ENCODE results near the gene CACNB4.

CACNB4 gene

DNA sequence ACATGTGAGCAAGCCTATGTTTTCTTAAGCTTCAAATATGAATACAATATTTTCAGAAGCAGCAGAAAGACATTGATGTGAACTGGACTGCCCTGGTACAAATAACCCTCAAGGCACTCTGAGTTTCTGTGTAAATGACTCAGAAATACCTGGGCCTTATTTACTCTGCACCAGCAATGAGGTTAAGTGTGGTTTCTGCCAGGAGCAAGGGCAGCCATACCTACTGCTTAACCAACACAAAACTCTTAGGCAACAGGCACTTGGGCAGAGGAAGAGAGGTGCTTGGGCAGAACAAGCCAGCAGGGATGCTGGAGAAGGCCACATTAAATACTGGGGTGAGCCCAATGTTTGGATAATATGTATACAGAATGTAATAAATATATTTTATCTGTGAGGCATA, 241.2 kb downstream of the CACNB4 start:
- Mint-ChIP-seq H3K27ac (no peak overlapping the region), H3K9me3 (ENCODE audit: low read depth) (no peaks in the 10 kb centered on the region), H3K4me1 (ENCODE audit: low read depth) (no peaks in the 10 kb centered on the region), H3K27me3 (no peaks in the 10 kb centered on the region), H3K4me3 (no peak overlapping the region), H3K36me3 (peaks cover 2% of the 10 kb centered on the region)

DNA sequence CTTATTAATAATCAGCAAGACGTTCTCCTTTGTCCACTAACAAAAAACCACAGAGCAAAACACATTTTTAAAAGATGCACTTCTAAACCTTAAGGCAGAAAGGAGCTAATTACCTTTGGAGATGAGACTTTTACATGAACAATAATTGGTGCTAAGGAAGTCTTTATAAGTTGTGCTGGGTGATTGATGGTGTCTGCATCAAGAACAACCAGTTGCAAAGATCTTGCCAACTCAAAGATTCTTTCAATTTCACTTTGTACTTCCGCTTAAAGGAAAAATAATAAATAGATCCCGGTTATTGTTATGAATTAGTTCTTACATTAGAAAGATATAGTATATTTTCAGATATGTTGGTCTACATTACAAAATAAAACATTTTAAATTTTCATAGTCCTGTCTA, 243.7 kb downstream of the CACNB4 start:
- Mint-ChIP-seq H3K36me3 (no peaks in the 10 kb centered on the region), H3K27ac (no peak overlapping the region), H3K4me1 (ENCODE audit: low read depth) (no peaks in the 10 kb centered on the region), H3K4me3 (no peak overlapping the region), H3K27me3 (no peaks in the 10 kb centered on the region), H3K9me3 (ENCODE audit: low read depth) (no peaks in the 10 kb centered on the region)

DNA sequence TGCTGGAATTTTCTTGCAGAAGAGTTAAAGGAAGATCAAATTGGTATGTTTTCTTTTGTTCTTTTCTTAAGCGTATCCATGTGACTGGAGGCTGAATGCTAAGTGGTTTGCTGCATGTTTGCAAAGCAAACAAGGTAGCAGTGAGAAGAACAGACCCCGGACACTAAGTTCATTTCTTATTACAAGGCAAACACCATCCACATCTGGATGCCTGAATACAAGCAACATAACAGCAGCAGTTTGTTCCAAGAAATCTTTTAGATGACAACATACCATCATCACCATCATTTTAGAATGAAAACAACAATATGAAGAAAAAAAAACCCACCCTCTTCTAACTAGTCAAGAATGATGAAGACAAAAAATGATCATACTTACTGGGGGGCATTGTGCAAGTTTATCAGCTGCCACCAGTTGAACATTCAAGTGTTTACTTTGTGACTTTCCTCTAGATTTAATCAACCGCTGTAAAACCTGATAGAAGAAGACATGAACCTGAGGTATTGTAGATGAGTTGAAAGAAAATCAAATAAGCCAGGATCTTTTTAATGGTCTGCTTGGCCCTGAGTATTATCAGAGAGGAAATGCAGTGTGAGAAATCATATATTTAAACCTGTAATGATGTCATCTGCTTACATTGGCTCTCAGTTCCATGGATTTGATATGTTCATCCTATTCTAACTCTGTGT, 245.6 kb downstream of the CACNB4 start:
- no peaks in the 10 kb centered on the region for H3K4me1 Mint-ChIP-seq (ENCODE audit: low read depth)

DNA sequence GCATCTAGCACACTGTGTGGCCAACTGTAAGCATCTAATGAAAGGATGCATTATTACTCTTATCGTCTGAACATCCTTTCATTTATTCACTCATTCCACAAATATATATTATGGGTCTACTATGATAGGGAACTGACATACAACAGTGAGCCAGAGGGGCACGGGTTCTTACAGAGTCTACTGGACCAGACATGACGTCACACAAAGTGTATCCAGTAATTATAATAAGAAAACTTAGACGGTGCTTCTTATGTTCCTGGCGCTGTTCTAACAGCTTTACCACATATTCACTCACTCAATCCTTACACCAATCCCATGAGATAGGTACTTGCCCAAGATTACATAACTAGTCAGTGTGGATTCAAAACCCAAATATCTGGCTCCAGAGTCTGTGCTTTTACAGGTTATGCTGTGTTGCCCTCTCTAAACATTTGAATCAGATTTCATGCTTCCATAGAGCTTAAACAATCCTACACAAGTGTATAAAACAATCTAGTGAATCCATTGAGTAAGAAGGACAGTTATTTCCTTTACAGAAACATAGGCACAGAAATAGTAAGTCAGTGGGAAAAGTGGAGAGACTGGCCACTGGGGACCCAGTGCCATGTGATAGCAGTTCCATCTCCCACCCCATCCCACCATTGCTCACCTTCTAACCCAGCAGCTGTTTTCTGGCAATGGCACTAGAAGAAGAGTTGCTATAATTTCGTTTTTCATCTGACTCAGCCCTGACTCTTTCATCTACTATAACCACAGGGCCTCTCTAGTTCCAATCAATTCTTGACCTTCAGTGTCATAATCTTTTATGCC, 246.4 kb downstream of the CACNB4 start:
- Mint-ChIP-seq H3K27me3 (peaks cover 3% of the 10 kb centered on the region), H3K36me3 (no peaks in the 10 kb centered on the region), H3K4me3 (no peak overlapping the region), H3K27ac (no peak overlapping the region), H3K4me1 (ENCODE audit: low read depth) (no peaks in the 10 kb centered on the region), H3K9me3 (ENCODE audit: low read depth) (no peaks in the 10 kb centered on the region)

More for the DNA sequence above, 245.6 kb downstream of the CACNB4 start:
- no peaks in the 10 kb centered on the region for H3K9me3 Mint-ChIP-seq (ENCODE audit: low read depth)
- no peak overlapping the region for H3K27ac Mint-ChIP-seq
- H3K4me3 Mint-ChIP-seq = no peak overlapping the region
- no peaks in the 10 kb centered on the region for H3K36me3 Mint-ChIP-seq
- no peaks in the 10 kb centered on the region for H3K27me3 Mint-ChIP-seq

DNA sequence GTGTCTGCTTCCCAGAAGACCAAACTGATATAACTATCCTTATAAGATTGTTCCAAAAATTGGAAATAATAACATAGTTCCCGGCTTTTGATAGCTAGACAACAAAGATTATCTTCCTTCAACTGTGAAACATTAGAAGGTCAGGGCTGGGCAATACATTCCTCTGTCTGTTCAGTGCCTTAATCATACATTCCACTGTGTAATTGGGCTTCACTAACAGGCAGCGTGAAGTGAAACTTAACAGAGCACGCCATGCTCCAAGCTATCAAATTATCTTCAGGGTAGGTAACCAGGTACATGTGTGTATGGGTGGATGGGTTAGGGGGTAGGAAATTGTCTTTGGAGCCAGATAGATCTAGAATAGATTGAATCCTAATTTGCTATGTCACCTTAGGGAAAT, 247.1 kb downstream of the CACNB4 start:
- H3K27ac Mint-ChIP-seq = no peak overlapping the region
- no peak overlapping the region for H3K4me3 Mint-ChIP-seq

DNA sequence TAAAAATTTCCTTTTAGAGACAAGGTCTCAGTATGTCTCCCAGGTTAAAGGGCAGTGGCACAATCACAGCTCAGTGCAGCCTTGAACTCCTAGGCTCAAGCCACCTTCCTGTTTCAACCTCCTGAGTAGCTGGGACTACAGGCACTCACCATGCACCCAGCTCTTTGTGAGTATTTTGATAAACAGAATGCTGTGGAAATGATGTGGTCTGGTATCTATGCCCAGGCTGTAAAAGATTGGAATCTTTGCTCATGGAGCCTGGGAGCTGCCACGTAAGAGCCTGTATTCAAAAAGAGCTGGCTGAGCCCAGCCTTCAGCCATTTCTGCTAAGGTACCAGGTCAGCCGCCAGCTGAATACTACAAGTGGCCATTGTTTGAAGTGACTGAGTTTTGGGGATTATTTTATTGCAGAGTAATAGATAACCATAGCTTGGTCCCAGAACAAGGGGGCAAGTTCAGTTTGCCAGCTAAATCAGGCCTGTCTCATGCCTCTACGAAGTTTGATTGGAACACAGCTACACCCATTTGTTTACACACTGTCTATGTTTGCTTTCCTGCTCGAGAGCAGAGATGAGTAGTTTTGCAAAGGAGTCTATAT, 249.3 kb downstream of the CACNB4 start:
- H3K36me3 Mint-ChIP-seq = no peaks in the 10 kb centered on the region
- no peak overlapping the region for H3K4me3 Mint-ChIP-seq
- no peaks in the 10 kb centered on the region for H3K9me3 Mint-ChIP-seq (ENCODE audit: low read depth)
- H3K27ac Mint-ChIP-seq = no peak overlapping the region
- H3K27me3 Mint-ChIP-seq = peaks cover 3% of the 10 kb centered on the region
- no peaks in the 10 kb centered on the region for H3K4me1 Mint-ChIP-seq (ENCODE audit: low read depth)

More for the DNA sequence above, 247.1 kb downstream of the CACNB4 start:
- H3K4me1 Mint-ChIP-seq (ENCODE audit: low read depth) = no peaks in the 10 kb centered on the region
- peaks cover 3% of the 10 kb centered on the region for H3K27me3 Mint-ChIP-seq
- H3K9me3 Mint-ChIP-seq (ENCODE audit: low read depth) = no peaks in the 10 kb centered on the region
- no peaks in the 10 kb centered on the region for H3K36me3 Mint-ChIP-seq

DNA sequence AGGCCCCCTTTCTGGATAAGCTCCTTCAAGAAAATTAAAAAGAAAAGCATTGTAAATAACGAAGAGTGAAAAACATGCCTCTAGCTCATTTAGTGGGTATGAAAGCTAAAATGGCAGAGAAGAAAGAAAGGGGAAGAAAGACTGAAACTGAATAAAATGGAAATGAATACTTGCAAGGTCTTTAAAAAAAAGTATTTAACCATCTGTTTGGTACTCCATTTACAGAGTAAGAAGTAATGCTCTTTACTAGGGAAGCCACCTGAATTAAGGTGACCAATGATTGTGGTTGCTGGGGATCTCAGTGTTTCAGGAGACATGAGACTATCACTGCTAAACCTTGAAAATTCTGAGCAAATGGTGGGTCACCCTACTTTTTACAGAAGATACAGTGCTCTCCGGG, 253.0 kb downstream of the CACNB4 start:
- Mint-ChIP-seq H3K27me3 (peaks cover 5% of the 10 kb centered on the region), H3K9me3 (ENCODE audit: low read depth) (no peaks in the 10 kb centered on the region), H3K27ac (no peak overlapping the region), H3K4me1 (ENCODE audit: low read depth) (no peaks in the 10 kb centered on the region), H3K4me3 (no peak overlapping the region), H3K36me3 (no peaks in the 10 kb centered on the region)

DNA sequence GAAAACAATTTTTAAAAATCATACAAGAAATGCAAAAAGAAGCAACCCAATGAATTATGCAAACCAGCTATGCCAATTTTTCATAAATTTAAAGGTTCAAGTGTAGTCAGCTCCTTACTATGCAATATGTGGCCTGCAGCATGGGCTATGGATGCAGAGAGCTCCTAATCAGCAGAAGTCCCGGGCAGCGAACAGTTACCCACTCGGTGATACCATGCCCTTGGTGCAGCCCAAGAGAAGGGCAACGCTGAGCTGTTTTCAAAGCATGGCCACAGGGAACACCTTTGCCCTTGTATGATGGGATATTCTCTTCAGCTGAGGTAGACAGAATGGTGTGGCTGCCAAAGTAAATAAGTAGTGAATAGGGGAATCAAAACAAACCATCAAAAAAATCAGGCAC, 253.4 kb downstream of the CACNB4 start:
- Mint-ChIP-seq H3K27ac (no peak overlapping the region), H3K36me3 (no peaks in the 10 kb centered on the region)

DNA sequence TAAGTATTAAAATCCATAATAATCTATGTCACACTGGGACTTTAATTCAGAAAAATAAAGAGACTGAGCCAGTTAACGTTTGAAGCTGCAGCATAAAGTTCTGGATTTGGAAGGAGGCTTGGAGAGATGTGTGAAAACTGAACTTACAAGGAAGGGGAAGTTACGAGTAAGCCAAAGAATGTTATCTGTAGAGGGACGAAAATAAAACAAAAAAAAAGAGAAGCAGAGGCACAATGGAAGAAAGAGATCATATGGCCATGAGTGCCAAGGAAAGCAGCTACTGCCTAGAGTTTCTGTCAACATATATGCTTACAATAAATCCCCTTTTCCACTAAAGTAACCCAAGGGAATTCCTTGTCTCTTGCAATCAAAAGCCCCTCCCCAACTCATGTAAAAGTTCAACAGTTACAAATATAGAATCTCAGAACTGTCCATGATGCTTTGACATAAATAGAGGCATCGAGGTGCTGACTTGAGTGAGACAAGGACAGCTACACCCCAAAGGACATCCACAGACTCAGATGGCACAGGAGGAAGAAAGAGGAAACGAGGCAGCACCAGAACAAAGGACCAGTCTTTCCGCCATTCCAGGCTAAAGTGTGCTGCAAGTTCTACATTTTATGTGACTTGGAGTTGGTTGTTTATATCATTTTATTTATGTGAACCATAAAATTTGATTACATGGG, 254.5 kb downstream of the CACNB4 start:
- Mint-ChIP-seq H3K4me1 (ENCODE audit: low read depth) (no peaks in the 10 kb centered on the region), H3K36me3 (no peaks in the 10 kb centered on the region), H3K4me3 (no peak overlapping the region), H3K27ac (no peak overlapping the region), H3K27me3 (peaks cover 5% of the 10 kb centered on the region), H3K9me3 (ENCODE audit: low read depth) (no peaks in the 10 kb centered on the region)

More for the DNA sequence above, 253.4 kb downstream of the CACNB4 start:
- no peak overlapping the region for H3K4me3 Mint-ChIP-seq
- H3K9me3 Mint-ChIP-seq (ENCODE audit: low read depth) = no peaks in the 10 kb centered on the region
- no peaks in the 10 kb centered on the region for H3K4me1 Mint-ChIP-seq (ENCODE audit: low read depth)
- peaks cover 5% of the 10 kb centered on the region for H3K27me3 Mint-ChIP-seq

DNA sequence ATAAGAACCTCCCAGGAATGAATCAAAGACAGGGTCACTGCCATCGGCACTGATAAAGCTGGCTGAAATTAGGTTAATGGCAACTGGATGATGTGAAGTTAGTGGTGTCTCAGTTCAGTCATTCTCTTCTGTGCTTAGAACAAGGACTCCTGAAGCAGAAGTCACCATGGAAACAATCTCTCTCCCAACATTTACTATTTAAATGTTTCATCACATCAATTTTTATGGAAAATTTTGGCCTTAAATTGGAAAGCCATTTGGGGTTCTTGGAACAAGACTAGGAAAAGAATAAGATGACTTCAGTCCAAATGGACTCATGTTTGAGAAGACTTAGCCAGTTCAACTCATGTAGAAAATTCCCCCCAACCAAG, 255.2 kb downstream of the CACNB4 start:
- Mint-ChIP-seq H3K9me3 (ENCODE audit: low read depth) (no peaks in the 10 kb centered on the region), H3K27ac (no peak overlapping the region), H3K4me1 (ENCODE audit: low read depth) (no peaks in the 10 kb centered on the region), H3K36me3 (no peaks in the 10 kb centered on the region), H3K4me3 (no peak overlapping the region), H3K27me3 (peaks cover 5% of the 10 kb centered on the region)

DNA sequence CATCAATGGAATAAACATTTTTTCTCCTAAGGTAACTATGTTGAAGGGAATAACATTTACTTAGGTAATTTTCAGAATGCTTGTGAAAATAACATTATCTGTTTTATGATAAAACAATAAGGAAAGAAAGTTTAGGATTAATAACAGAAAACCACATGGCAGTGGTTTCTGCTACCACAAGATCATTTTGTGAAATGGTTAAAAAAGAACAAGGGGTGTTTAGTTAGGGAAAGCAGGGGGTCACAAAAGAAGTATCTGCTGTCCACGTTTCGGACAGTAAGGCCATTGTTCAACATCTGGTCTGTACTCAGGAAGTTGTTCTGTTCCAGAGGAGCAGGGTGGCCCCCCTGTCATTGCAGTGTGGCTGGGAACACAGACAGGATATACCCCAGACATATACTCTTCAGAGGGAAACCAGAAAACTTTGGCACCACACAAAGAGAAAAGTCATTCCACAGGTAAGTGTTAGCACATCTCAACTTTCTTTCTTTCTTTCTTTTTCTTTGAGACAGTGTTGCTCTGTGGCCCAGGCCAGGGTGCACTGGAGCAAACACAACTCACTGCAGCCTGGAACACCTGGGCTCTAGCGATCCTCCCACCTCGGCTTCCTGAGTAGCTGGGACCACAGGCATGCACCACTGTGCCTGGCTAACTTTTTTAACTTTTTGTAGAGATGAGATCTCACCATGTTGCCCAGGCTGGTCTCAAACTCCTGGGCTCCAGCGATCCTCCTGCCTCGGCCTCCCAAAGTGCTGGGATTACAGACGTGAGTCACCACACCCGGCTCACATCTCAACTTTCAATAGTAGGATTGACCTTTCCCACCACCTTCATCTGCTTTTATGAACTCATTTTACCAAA, 255.8 kb downstream of the CACNB4 start:
- Mint-ChIP-seq H3K27me3 (peaks cover 5% of the 10 kb centered on the region), H3K27ac (no peak overlapping the region), H3K9me3 (ENCODE audit: low read depth) (no peaks in the 10 kb centered on the region), H3K4me1 (ENCODE audit: low read depth) (no peaks in the 10 kb centered on the region), H3K4me3 (no peak overlapping the region), H3K36me3 (no peaks in the 10 kb centered on the region)

DNA sequence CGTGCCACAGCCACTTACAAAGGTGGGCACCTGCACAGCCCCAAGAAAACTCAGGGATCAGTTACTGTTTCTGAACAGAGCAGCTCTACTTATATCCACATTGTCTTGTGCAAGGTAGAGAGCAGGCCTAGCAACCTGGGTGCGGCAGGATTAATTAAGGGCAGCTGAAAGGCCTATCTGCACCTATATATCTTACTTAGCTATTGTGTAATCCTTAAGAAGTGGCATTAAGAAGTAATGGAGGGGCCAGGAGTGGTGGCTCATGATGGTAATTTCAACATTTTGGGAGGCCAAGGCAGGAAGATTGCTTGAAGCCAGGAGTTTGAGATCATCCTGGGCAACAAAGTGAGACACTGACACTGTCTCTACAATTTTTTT, 257.8 kb downstream of the CACNB4 start:
- Mint-ChIP-seq H3K27ac (no peak overlapping the region), H3K36me3 (no peaks in the 10 kb centered on the region), H3K9me3 (ENCODE audit: low read depth) (no peaks in the 10 kb centered on the region), H3K27me3 (peaks cover 2% of the 10 kb centered on the region), H3K4me1 (ENCODE audit: low read depth) (no peaks in the 10 kb centered on the region), H3K4me3 (no peak overlapping the region)

DNA sequence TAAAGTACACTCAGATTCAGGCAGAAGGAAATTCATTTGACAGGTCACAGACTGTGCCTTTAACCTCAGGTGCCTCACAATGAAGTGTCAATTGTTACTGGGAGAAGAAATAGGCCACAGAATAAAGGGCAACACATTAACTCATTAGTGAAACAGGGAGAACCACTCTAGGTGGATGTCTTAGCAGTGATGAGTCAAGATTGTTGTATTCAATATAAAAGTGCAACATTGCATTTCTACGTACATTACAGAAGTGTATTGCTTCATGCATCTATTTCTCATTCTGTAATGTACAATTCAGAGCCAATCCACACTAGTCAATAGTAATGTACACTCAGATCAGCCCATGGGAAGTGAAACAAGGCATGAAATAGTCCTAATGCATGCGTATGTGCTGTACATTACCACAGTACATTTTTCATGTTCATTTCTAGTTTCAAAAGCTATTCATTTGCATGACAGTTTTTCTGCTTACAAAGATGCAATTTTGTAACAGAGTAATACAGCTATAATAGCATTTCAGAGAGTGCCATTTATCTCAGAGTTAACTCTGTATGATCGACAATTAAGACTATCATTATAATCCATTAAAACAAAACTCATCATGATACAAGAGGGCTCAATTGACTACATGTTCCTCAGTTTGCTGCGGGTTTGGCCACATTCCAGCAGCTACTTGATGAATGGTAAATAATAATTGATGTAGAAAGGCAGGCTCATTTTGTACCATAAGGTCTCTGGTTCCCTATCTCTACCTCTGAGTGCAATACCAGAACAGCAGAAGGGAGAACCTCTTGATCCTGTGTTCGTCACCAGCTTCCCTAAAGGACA, 258.4 kb downstream of the CACNB4 start:
- no peak overlapping the region for H3K4me3 Mint-ChIP-seq
- no peaks in the 10 kb centered on the region for H3K9me3 Mint-ChIP-seq (ENCODE audit: low read depth)
- H3K27ac Mint-ChIP-seq = no peak overlapping the region
- H3K36me3 Mint-ChIP-seq = no peaks in the 10 kb centered on the region
- H3K27me3 Mint-ChIP-seq = peaks cover 2% of the 10 kb centered on the region
- peaks cover 2% of the 10 kb centered on the region for H3K4me1 Mint-ChIP-seq (ENCODE audit: low read depth)

DNA sequence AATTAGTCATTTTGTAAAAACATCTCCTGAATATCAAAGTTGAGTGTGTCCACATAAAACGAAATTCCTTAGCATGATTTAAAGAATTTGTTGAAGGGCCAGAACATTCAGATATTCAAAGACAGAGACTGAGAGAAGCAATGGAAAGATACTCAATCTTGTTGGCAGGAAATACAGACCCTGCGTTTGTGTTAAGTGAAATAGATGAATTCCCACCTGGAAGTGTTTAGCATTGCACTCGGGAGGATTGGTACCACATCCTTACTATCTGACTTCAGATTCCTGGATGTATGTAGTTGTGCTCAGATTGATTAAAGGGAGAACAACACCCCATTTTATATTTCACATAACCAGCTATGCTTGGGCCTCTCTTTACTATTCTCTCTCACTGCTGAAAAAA, 260.9 kb downstream of the CACNB4 start:
- H3K4me3 Mint-ChIP-seq = no peak overlapping the region
- peaks cover 2% of the 10 kb centered on the region for H3K27me3 Mint-ChIP-seq
- H3K9me3 Mint-ChIP-seq (ENCODE audit: low read depth) = no peaks in the 10 kb centered on the region
- H3K27ac Mint-ChIP-seq = no peak overlapping the region
- no peaks in the 10 kb centered on the region for H3K36me3 Mint-ChIP-seq
- peaks cover 5% of the 10 kb centered on the region for H3K4me1 Mint-ChIP-seq (ENCODE audit: low read depth)
